ENCODE measurements around the gene MT1X.

MT1X gene

GRCh38 chr16:56675685-56676210 is 6.5 kb upstream of the MT1X start:
- ChIA-PET CTCF (interaction anchor here (0.6 to 1.1 kb wide), 3 partner anchors 26 to 75 kb away, joined by 3 to 4 read pairs (median 3); no protein-coding TSS in a partner anchor), POLR2A (interaction anchor here (1.1 kb wide), 1 partner anchor 62 kb away, joined by 3 read pairs; no protein-coding TSS in a partner anchor)
- no peaks in the 10 kb centered on the region for H3K36me3 ChIP-seq (ENCODE audit: control insufficient read depth in 2 of 2, insufficient read depth in 1 of 2, low read length in 2 of 2)
- no peak overlapping the region for H3K27ac ChIP-seq (ENCODE audit: extremely low read depth, low read depth, low read length)
- no peak for TF ChIP-seq KLF9 (tag by site-specific recombination; IDR thresholded peaks at IDR 0.05; ENCODE audit: low read depth)
- no peak for TF ChIP-seq ZNF626 (tag by site-specific recombination; IDR thresholded peaks at IDR 0.05)
- TF ChIP-seq ZNF747 (tag by site-specific recombination; IDR thresholded peaks at IDR 0.05), result no peak
- H3K4me3 ChIP-seq (ENCODE audit: low read depth, low read length), result no peak overlapping the region
- H3K4me1 ChIP-seq (ENCODE audit: control insufficient read depth, insufficient read depth, low read length), result no peaks in the 10 kb centered on the region
- no peaks in the 10 kb centered on the region for H3K9me3 ChIP-seq (ENCODE audit: control insufficient read depth, insufficient read depth, low read depth, low read length)

GRCh38 chr16:56677474-56677873 is 4.8 kb upstream of the MT1X start:
- TF ChIP-seq ZNF555 (tag by site-specific recombination; conservative IDR thresholded peaks at IDR 0.05) (no peak), ZFP37 (tag by site-specific recombination; IDR thresholded peaks at IDR 0.05) (no peak)
- Histone ChIP-seq H3K27ac (ENCODE audit: extremely low read depth, low read depth, low read length) (no peak overlapping the region), H3K9me3 (ENCODE audit: control insufficient read depth, insufficient read depth, low read depth, low read length) (no peaks in the 10 kb centered on the region), H3K4me1 (ENCODE audit: control insufficient read depth, insufficient read depth, low read length) (peaks cover 1% of the 10 kb centered on the region), H3K36me3 (ENCODE audit: control insufficient read depth in 2 of 2, insufficient read depth in 1 of 2, low read length in 2 of 2) (no peaks in the 10 kb centered on the region), H3K4me3 (ENCODE audit: low read depth, low read length) (no peak overlapping the region)
- ChIA-PET CTCF (interaction anchor here (0.7 to 1.6 kb wide), 3 partner anchors 24 to 74 kb away, joined by 3 to 12 read pairs (median 3); no protein-coding TSS in a partner anchor), POLR2A (no interaction called here)

- no peaks in the 10 kb centered on the region for H3K9me3 ChIP-seq (ENCODE audit: control insufficient read depth, insufficient read depth, low read depth, low read length)
- H3K4me1 ChIP-seq (ENCODE audit: control insufficient read depth, insufficient read depth, low read length), result peaks cover 3% of the 10 kb centered on the region
- H3K36me3 ChIP-seq (ENCODE audit: control insufficient read depth in 2 of 2, insufficient read depth in 1 of 2, low read length in 2 of 2), result no peaks in the 10 kb centered on the region
- no peak overlapping the region for H3K4me3 ChIP-seq (ENCODE audit: low read depth, low read length)
- ChIA-PET CTCF (interaction anchor here (1.8 kb wide), 1 partner anchor 22 kb away, joined by 8 read pairs; no protein-coding TSS in a partner anchor), POLR2A (no interaction called here)
- TF ChIP-seq ZNF768 (tag by site-specific recombination; IDR thresholded peaks at IDR 0.05) (peak; percentile 37; the same call in 1 of the 2 replicates), ZNF658 (tag by site-specific recombination; IDR thresholded peaks at IDR 0.05) (no peak), AEBP2 (tag by site-specific recombination; IDR thresholded peaks at IDR 0.05; ENCODE audit: borderline replicate concordance) (no peak)
- H3K27ac ChIP-seq (ENCODE audit: extremely low read depth, low read depth, low read length), result no peak overlapping the region
These were observed 3.1 kb upstream of the MT1X start for GRCh38 chr16:56679078-56679730.

- POLR2A ChIA-PET, result no interaction called here
- Histone ChIP-seq H3K4me3 (ENCODE audit: low read depth, low read length) (no peak overlapping the region), H3K27ac (ENCODE audit: extremely low read depth, low read depth, low read length) (no peak overlapping the region), H3K4me1 (ENCODE audit: control insufficient read depth, insufficient read depth, low read length) (peaks cover 3% of the 10 kb centered on the region), H3K9me3 (ENCODE audit: control insufficient read depth, insufficient read depth, low read depth, low read length) (no peaks in the 10 kb centered on the region), H3K36me3 (ENCODE audit: control insufficient read depth in 2 of 2, insufficient read depth in 1 of 2, low read length in 2 of 2) (no peaks in the 10 kb centered on the region)
- CTCF ChIA-PET, result interaction anchor here (1.8 kb wide), 1 partner anchor 22 kb away, joined by 8 read pairs; no protein-coding TSS in a partner anchor
- TF ChIP-seq KLF1 (tag by site-specific recombination; IDR thresholded peaks at IDR 0.05), result no peak
- no peak for TF ChIP-seq ZNF768 (tag by site-specific recombination; IDR thresholded peaks at IDR 0.05)
- TF ChIP-seq ZNF664 (tag by site-specific recombination; IDR thresholded peaks at IDR 0.05), result no peak
- no peak for TF ChIP-seq ZNF155 (tag by site-specific recombination; IDR thresholded peaks at IDR 0.05)
- TF ChIP-seq TRIM28 (IDR thresholded peaks at IDR 0.05; ENCODE audit: borderline replicate concordance, low read length), result no peak
- no peak for TF ChIP-seq ZBTB44 (tag by site-specific recombination; IDR thresholded peaks at IDR 0.05)
- TF ChIP-seq ZNF837 (tag by site-specific recombination; IDR thresholded peaks at IDR 0.05), result no peak
- TF ChIP-seq ZNF555 (tag by site-specific recombination; conservative IDR thresholded peaks at IDR 0.05), result no peak
- TF ChIP-seq ZNF548 (tag by site-specific recombination; IDR thresholded peaks at IDR 0.05), result no peak
- no peak for TF ChIP-seq INSM2 (tag by site-specific recombination; IDR thresholded peaks at IDR 0.05)
These were observed 2.5 kb upstream of the MT1X start for GRCh38 chr16:56679818-56680217.
